Endodermal cell (in vitro differentiated cells): ENCODE data around the gene APOC3. TPM values are rescaled to one million over a fixed set of nuclear protein-coding genes. Genes with fewer than 3 reads are reported as not detected.

Source experiments
- DNase-seq: peaks from one replicate; pipeline ENCODE4 v3.0.0-alpha.2; 2017
- H3K27ac ChIP-seq: 2 replicates; pipeline ENCODE4 v1.5.1; 2013; ENCODE audit warnings: mild to moderate bottlenecking, low read depth, low read length, moderate library complexity
- H3K27me3 ChIP-seq: 2 replicates; pipeline ENCODE4 v1.6.1; 2013; ENCODE audit warnings: mild to moderate bottlenecking, low read length, moderate library complexity; ENCODE audit not compliant: insufficient read depth, control insufficient read depth, poor library complexity, severe bottlenecking
- H3K36me3 ChIP-seq: 2 replicates; pipeline ENCODE4 v1.7.0; 2013; ENCODE audit warnings: mild to moderate bottlenecking, low read length, moderate library complexity; ENCODE audit not compliant: control insufficient read depth, insufficient read depth
- H3K4me1 ChIP-seq: one replicate; pipeline ENCODE4 v1.7.0; 2013; ENCODE audit warnings: low read length; ENCODE audit not compliant: control insufficient read depth, insufficient read depth
- H3K4me3 ChIP-seq: 2 replicates; pipeline ENCODE4 v1.5.1; 2013; ENCODE audit warnings: mild to moderate bottlenecking, low read length, moderate library complexity
- H3K9ac ChIP-seq: 2 replicates; pipeline ENCODE4 v1.6.1; 2013; ENCODE audit warnings: mild to moderate bottlenecking, low read length, moderate library complexity; ENCODE audit not compliant: poor library complexity, severe bottlenecking; ENCODE audit errors: extremely low read depth
- H3K9me3 ChIP-seq: 2 replicates; pipeline ENCODE4 v1.6.1; 2013; ENCODE audit warnings: mild to moderate bottlenecking, low read length, moderate library complexity; ENCODE audit not compliant: control insufficient read depth
- H3K27ac Mint-ChIP-seq: 2 replicates; pipeline ENCODE4 v1.8.0; 2020; ENCODE audit warnings: mixed read lengths
- H3K27me3 Mint-ChIP-seq: 2 replicates; pipeline ENCODE4 v1.8.0; 2021; ENCODE audit warnings: mild to moderate bottlenecking, mixed read lengths; ENCODE audit not compliant: insufficient read depth
- H3K36me3 Mint-ChIP-seq: 2 replicates; pipeline ENCODE4 v1.8.0; 2020; ENCODE audit warnings: low read depth, mixed read lengths
- H3K4me1 Mint-ChIP-seq: 2 replicates; pipeline ENCODE4 v1.8.0; 2020; ENCODE audit warnings: mixed read lengths
- H3K4me3 Mint-ChIP-seq: 2 replicates; pipeline ENCODE4 v1.8.0; 2020; ENCODE audit warnings: mild to moderate bottlenecking, moderate library complexity, mixed read lengths
- H3K9me3 Mint-ChIP-seq: 2 replicates; pipeline ENCODE4 v1.8.0; 2020; ENCODE audit warnings: mild to moderate bottlenecking, mixed read lengths
- WGBS, 2 experiments: methylation state at CpG; one replicate each; pipeline versions ENCODE4 v1.1.5 to v1.1.7; 2013; ENCODE audit warnings: missing lambda C conversion rate in 2 of 2, mixed read lengths in 1 of 2; ENCODE audit not compliant: insufficient coverage in 1 of 2, insufficient read length in 1 of 2; 5-methylcytosine and 5-hydroxymethylcytosine counted together
- total RNA-seq, 2 donors: library from RNA; stranded (reverse); fragmentation: NEBNext Ultra II Directional in 1 of 2; extraction: Animal tissue kit (Norgen Biotek cat#: 25700) in 1 of 2; gene quantifications; 2 replicates in 1 of 2; 3 replicates in 1 of 2; pipeline ENCODE4 v1.2.1, GENCODE V29; 2021
- TF ChIP-seq, protein P1 (sequence below): fragments of 200-600 bp; sonication (generic); conservative IDR thresholded peaks from 2 replicates; pipeline ENCODE4 v1.5.0; 2021; ENCODE audit warnings: antibody characterized with exemption, mild to moderate bottlenecking

Gene APOC3
- total RNA-seq, 2 donors from 2014 or later = not detected

DNA sequence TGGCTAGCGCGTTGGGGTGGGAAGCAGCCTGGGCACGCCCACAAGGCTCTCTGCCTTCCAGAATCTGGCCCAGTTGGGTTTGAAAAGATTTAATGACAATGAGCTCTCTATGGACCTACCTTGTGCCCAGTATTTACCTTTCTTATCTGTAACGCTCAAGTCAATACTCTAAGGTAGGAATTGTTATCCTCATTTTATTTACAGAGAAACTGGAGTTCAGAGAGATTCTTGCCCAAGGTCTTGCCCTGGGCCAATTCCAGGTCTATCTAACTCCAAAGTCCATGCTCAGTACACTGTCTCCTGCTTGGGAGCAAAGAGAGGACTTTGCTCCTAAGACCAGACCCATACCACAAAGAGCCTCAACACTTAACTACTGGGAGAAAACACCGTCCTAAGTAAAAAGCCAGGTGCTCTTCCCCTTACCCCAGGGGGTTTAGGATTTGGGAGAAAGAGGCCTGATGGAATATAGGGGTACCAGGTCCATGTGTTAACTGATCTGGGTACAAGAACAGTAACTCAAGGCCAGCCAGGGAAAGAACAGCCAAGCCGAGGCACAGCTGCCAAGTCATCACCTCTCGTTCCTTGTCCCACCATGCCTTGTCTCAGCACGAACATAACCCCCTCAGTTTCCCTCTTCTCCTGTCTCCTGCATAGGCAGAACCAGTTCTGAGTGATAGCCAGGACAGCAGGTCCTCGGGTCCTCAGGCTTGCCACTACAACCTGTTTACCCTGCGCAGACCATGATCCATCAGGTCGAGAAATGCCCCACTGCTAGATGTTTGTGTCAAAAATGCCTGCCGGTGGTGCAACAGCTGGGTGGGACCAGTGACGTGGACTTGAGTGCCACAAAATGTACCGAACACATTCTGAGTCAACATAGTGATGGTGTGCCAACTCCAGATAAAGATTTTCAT, 21.2 kb upstream of the APOC3 start:
- H3K9ac ChIP-seq = no peak overlapping the region
- Mint-ChIP-seq H3K27ac (no peak overlapping the region), H3K27me3 (peaks cover 10% of the 10 kb centered on the region), H3K4me1 (peaks cover 22% of the 10 kb centered on the region), H3K36me3 (no peaks in the 10 kb centered on the region), H3K4me3 (no peak overlapping the region), H3K9me3 (no peaks in the 10 kb centered on the region)
- TF ChIP-seq, protein P1, sequence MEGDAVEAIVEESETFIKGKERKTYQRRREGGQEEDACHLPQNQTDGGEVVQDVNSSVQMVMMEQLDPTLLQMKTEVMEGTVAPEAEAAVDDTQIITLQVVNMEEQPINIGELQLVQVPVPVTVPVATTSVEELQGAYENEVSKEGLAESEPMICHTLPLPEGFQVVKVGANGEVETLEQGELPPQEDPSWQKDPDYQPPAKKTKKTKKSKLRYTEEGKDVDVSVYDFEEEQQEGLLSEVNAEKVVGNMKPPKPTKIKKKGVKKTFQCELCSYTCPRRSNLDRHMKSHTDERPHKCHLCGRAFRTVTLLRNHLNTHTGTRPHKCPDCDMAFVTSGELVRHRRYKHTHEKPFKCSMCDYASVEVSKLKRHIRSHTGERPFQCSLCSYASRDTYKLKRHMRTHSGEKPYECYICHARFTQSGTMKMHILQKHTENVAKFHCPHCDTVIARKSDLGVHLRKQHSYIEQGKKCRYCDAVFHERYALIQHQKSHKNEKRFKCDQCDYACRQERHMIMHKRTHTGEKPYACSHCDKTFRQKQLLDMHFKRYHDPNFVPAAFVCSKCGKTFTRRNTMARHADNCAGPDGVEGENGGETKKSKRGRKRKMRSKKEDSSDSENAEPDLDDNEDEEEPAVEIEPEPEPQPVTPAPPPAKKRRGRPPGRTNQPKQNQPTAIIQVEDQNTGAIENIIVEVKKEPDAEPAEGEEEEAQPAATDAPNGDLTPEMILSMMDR = no peak
- no peaks in the 10 kb centered on the region for H3K36me3 ChIP-seq
- H3K27me3 ChIP-seq = no peaks in the 10 kb centered on the region
- H3K27ac ChIP-seq = no peak overlapping the region
- peaks cover 5% of the 10 kb centered on the region for H3K4me1 ChIP-seq
- peak overlapping the region; percentile 53 for H3K4me3 ChIP-seq
- H3K9me3 ChIP-seq = peaks cover 5% of the 10 kb centered on the region
- WGBS, 2 experiments = 84 to 88% methylated on average over 6 to 14 of the region's 14 CpGs
- DNase-seq = peak; percentile 18

DNA sequence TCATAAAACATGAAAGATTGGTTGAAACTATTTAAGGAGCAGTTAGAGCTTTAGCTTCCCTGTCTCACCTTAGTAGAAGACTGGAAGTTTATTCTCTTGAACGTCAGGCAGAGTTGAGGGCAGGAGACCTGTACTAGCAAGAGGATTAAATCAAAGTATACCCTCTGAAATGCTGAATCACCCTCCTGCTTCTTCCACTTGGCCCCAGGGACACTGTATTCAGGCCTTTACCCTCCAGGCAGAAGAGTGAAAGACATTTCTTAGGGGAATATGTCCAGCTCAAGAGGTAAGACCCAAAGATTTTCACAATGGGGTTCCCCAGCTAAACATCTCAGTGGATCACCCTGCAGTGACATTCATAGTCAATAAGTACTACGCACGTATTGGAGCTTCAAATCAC, 18.5 kb upstream of the APOC3 start:
- Histone ChIP-seq H3K27me3 (no peaks in the 10 kb centered on the region), H3K9ac (no peak overlapping the region), H3K27ac (no peak overlapping the region), H3K9me3 (peaks cover 5% of the 10 kb centered on the region), H3K36me3 (no peaks in the 10 kb centered on the region), H3K4me3 (no peak overlapping the region), H3K4me1 (peaks cover 10% of the 10 kb centered on the region)
- Mint-ChIP-seq H3K4me1 (peaks cover 27% of the 10 kb centered on the region), H3K4me3 (no peak overlapping the region), H3K36me3 (no peaks in the 10 kb centered on the region), H3K27ac (no peak overlapping the region), H3K27me3 (peaks cover 2% of the 10 kb centered on the region), H3K9me3 (no peaks in the 10 kb centered on the region)
- 88 to 91% methylated on average over 3 of the region's 3 CpGs for WGBS, 2 experiments
- DNase-seq = peak; percentile 25
- TF ChIP-seq, protein P1 = no peak

DNA sequence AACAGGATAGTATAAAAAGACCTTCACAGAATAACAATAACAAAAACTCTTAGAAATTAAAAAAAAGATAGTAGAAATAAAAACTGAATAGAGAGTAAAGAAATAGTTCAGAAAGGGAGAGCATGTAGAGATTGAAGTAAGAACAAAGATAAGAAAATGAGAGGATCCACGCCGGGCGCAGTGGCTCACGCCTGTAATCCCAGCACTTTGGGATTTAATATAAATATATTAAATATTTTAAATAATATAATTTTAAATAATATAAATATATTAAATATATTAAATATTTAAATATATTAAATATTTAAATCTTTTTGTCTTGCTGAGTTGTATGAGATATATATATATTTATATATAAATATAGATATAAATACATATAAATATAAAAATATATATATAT, 17.6 kb upstream of the APOC3 start:
- H3K4me3 Mint-ChIP-seq = no peak overlapping the region
- H3K36me3 Mint-ChIP-seq = no peaks in the 10 kb centered on the region
- H3K27me3 Mint-ChIP-seq = peaks cover 2% of the 10 kb centered on the region
- no peak overlapping the region for H3K9ac ChIP-seq
- peaks cover 27% of the 10 kb centered on the region for H3K4me1 Mint-ChIP-seq
- H3K4me1 ChIP-seq = peaks cover 10% of the 10 kb centered on the region
- peak; percentile 15 for DNase-seq
- 100% methylated on average over 2 of the region's 4 CpGs; no CpG with 5 or more reads in 1 of the 2 experiments for WGBS, 2 experiments
- H3K36me3 ChIP-seq = no peaks in the 10 kb centered on the region
- peaks cover 5% of the 10 kb centered on the region for H3K9me3 ChIP-seq
- no peak overlapping the region for H3K27ac Mint-ChIP-seq
- H3K27me3 ChIP-seq = no peaks in the 10 kb centered on the region
- no peak overlapping the region for H3K27ac ChIP-seq
- TF ChIP-seq, protein P1 = no peak
- H3K4me3 ChIP-seq = no peak overlapping the region
- H3K9me3 Mint-ChIP-seq = no peaks in the 10 kb centered on the region
